GM23338 (cell line): ENCODE results near the gene WEE2. TPM values are rescaled to one million over a fixed set of nuclear protein-coding genes. Genes with fewer than 3 reads are reported as not detected.
A peak's percentile ranks its signal among the peaks of the same experiment; 100 is the strongest.

Experiments used
- ATAC-seq: fragments of 200-7000 bp; cut with Tn5 transposase; 3 replicates; pipeline ENCODE4 v1.9.1; 2020
- DNase-seq: peaks from one replicate; pipeline ENCODE4 v3.0.0-alpha.2; 2015; ENCODE audit warnings: low spot score
- H2AFZ ChIP-seq: fragments of 200-600 bp; sonication (generic); 2 replicates; pipeline ENCODE4 v1.8.0; 2016; ENCODE audit warnings: antibody characterized with exemption, mild to moderate bottlenecking, moderate library complexity
- H3F3A ChIP-seq: fragments of 200-600 bp; sonication (generic); replicated peaks from 2 replicates; pipeline ENCODE4 v1.8.0; 2017; ENCODE audit warnings: antibody characterized with exemption, mixed run types, low read depth
- H3K27ac ChIP-seq: fragments of 200-600 bp; sonication (generic); 2 replicates; pipeline ENCODE4 v1.6.1; 2016; ENCODE audit warnings: low read depth
- H3K27me3 ChIP-seq: fragments of 200-600 bp; sonication (generic); 2 replicates; pipeline ENCODE4 v1.8.0; 2016; ENCODE audit warnings: mild to moderate bottlenecking, mixed run types, moderate library complexity; ENCODE audit not compliant: insufficient read depth
- H3K36me3 ChIP-seq: fragments of 200-600 bp; sonication (generic); 2 replicates; pipeline ENCODE4 v1.8.0; 2016; ENCODE audit warnings: mild to moderate bottlenecking; ENCODE audit not compliant: insufficient read depth
- H3K4me1 ChIP-seq: fragments of 200-600 bp; sonication (generic); 2 replicates; pipeline ENCODE4 v1.8.0; 2016; ENCODE audit warnings: mild to moderate bottlenecking, moderate library complexity; ENCODE audit not compliant: insufficient read depth
- H3K4me2 ChIP-seq: fragments of 200-600 bp; sonication (generic); 2 replicates; pipeline ENCODE4 v1.7.1; 2017; ENCODE audit warnings: mixed run types
- H3K4me3 ChIP-seq: fragments of 200-600 bp; sonication (generic); 2 replicates; pipeline ENCODE4 v1.6.1; 2016; ENCODE audit warnings: mixed run types
- H3K79me2 ChIP-seq: fragments of 200-600 bp; sonication (generic); replicated peaks from 2 replicates; pipeline ENCODE4 v1.8.0; 2017; ENCODE audit warnings: mild to moderate bottlenecking; ENCODE audit not compliant: insufficient read depth
- H3K9me2 ChIP-seq: fragments of 200-600 bp; sonication (generic); 2 replicates; pipeline ENCODE4 v1.8.0; 2017; ENCODE audit not compliant: insufficient read depth
- H4K20me1 ChIP-seq: fragments of 200-600 bp; sonication (generic); replicated peaks from 2 replicates; pipeline ENCODE4 v1.8.0; 2017; ENCODE audit warnings: mild to moderate bottlenecking; ENCODE audit not compliant: insufficient read depth
- H3K27ac Mint-ChIP-seq: 2 replicates; pipeline ENCODE4 v1.8.0; 2020; ENCODE audit warnings: inconsistent platforms, mild to moderate bottlenecking, moderate library complexity, mixed read lengths
- H3K27me3 Mint-ChIP-seq: 3 replicates; pipeline ENCODE4 v1.8.0; 2022; ENCODE audit warnings: low read depth, mild to moderate bottlenecking, moderate library complexity, mixed read lengths, inconsistent platforms; ENCODE audit not compliant: insufficient read depth, poor library complexity
- H3K36me3 Mint-ChIP-seq: 3 replicates; pipeline ENCODE4 v1.8.0; 2021; ENCODE audit warnings: low read depth, mild to moderate bottlenecking, inconsistent platforms, moderate library complexity, mixed read lengths
- H3K4me1 Mint-ChIP-seq: 3 replicates; pipeline ENCODE4 v1.8.0; 2020; ENCODE audit warnings: mild to moderate bottlenecking, inconsistent platforms, mixed read lengths
- H3K4me3 Mint-ChIP-seq: 3 replicates; pipeline ENCODE4 v1.8.0; 2021; ENCODE audit warnings: moderate library complexity, mild to moderate bottlenecking, inconsistent platforms, mixed read lengths
- H3K9me3 Mint-ChIP-seq: 3 replicates; pipeline ENCODE4 v1.8.0; 2020; ENCODE audit warnings: moderate library complexity, mild to moderate bottlenecking, inconsistent platforms, mixed read lengths
- CREB1 ChIP-seq: fragments of 250-450 bp; sonication (Bioruptor Pico); IDR thresholded peaks from 2 replicates; pipeline ENCODE4 v1.5.0; 2020; ENCODE audit warnings: low read depth, mild to moderate bottlenecking, moderate library complexity
- CTCF ChIP-seq, 2 experiments: fragments of 200-600 bp in 1 of 2; sonication (generic) in 1 of 2; conservative IDR thresholded peaks; 2 replicates each; pipeline versions ENCODE4 v1.5.1 to v1.6.1; 2016 to 2017; ENCODE audit warnings: antibody characterized with exemption in 2 of 2, low read depth in 2 of 2, mild to moderate bottlenecking in 2 of 2, moderate library complexity in 1 of 2
- ETS1 ChIP-seq: IDR thresholded peaks from 2 replicates; pipeline ENCODE4 v1.6.1; 2016; ENCODE audit warnings: antibody characterized with exemption
- EZH2 ChIP-seq: fragments of 200-600 bp; sonication (generic); IDR thresholded peaks from one replicate; pipeline ENCODE4 v1.8.0; 2017; ENCODE audit warnings: antibody characterized with exemption, mild to moderate bottlenecking, low read depth; ENCODE audit not compliant: unreplicated experiment
- EZH2phosphoT487 ChIP-seq: fragments of 200-600 bp; sonication (generic); IDR thresholded peaks from one replicate; pipeline ENCODE4 v1.8.1; 2018; ENCODE audit warnings: antibody characterized with exemption; ENCODE audit not compliant: unreplicated experiment
- JUNB ChIP-seq: IDR thresholded peaks from one replicate; pipeline ENCODE4 v1.6.1; 2016; ENCODE audit warnings: antibody characterized with exemption; ENCODE audit not compliant: unreplicated experiment
- NANOG ChIP-seq: IDR thresholded peaks from 2 replicates; pipeline ENCODE4 v1.6.1; 2016; ENCODE audit warnings: antibody characterized with exemption, borderline replicate concordance
- POLR2AphosphoS5 ChIP-seq: IDR thresholded peaks from 2 replicates; pipeline ENCODE4 v1.6.1; 2016; ENCODE audit warnings: antibody characterized with exemption, low read depth
- REST ChIP-seq: IDR thresholded peaks from one replicate; pipeline ENCODE4 v1.6.1; 2018; ENCODE audit warnings: antibody characterized with exemption; ENCODE audit not compliant: unreplicated experiment
- STAT1 ChIP-seq: IDR thresholded peaks from one replicate; pipeline ENCODE4 v1.6.1; 2016; ENCODE audit warnings: antibody characterized with exemption; ENCODE audit not compliant: unreplicated experiment
- ZNF114 ChIP-seq: fragments of 250-450 bp; sonication (Bioruptor Pico); IDR thresholded peaks from 2 replicates; pipeline ENCODE4 v1.5.0; 2020; ENCODE audit warnings: mild to moderate bottlenecking, moderate library complexity
- ZNF331 ChIP-seq: fragments of 250-450 bp; sonication (Bioruptor Pico); IDR thresholded peaks from 2 replicates; pipeline ENCODE4 v1.5.0; 2020; ENCODE audit warnings: low read depth, mild to moderate bottlenecking, moderate library complexity
- ZNF462 ChIP-seq: fragments of 250-450 bp; sonication (Bioruptor Pico); IDR thresholded peaks from 2 replicates; pipeline ENCODE4 v1.5.0; 2020; ENCODE audit warnings: mild to moderate bottlenecking, moderate library complexity
- polyA plus RNA-seq: library from polyadenylated mRNA; unstranded; fragments of >200 nt; fragmentation: Nextera tagmentation; extraction: Ambion mirVana; gene quantifications from 2 replicates; pipeline ENCODE4 v1.2.1, GENCODE V29; 2016
- total RNA-seq: library from RNA; depleted of rRNA; stranded (reverse); fragments of >200 nt; shearing (Covaris generic); gene quantifications from 2 replicates; pipeline ENCODE4 v1.2.3, GENCODE V29; 2014

Gene WEE2
- total and polyA plus RNA-seq, 2 experiments from 2014 or later, result not detected

- no peak for TF ChIP-seq CTCF (conservative IDR thresholded peaks at IDR 0.05; ENCODE audit: low read depth in 2 of 2)
- no peak for TF ChIP-seq EZH2phosphoT487
- TF ChIP-seq EZH2, result no peak
- no peak for TF ChIP-seq NANOG
- no peak for TF ChIP-seq REST
- TF ChIP-seq CREB1 (CRISPR knock-in tag), result no peak
- no peak for TF ChIP-seq ETS1
- TF ChIP-seq ZNF462 (CRISPR knock-in tag), result no peak
- TF ChIP-seq ZNF331, result no peak
- no peak for TF ChIP-seq STAT1
- no peak for TF ChIP-seq ZNF114 (CRISPR knock-in tag)
- TF ChIP-seq JUNB, result no peak
- no peak for TF ChIP-seq POLR2AphosphoS5
- H3K9me2 ChIP-seq, result no peaks in the 10 kb centered on the region
- DNase-seq, result peak; percentile 56
- H3K27ac ChIP-seq, result peak within 1 kb of the TSS; percentile 69; the same call in 1 of the 2 replicates
- peak within 1 kb of the TSS; percentile 99 for H3K4me2 ChIP-seq
- peak; percentile 35 for ATAC-seq
- no peak within 1 kb of the TSS for H3K27ac Mint-ChIP-seq
- H3K27me3 Mint-ChIP-seq, result peaks cover 8% of the 10 kb centered on the region
- H3K27me3 ChIP-seq, result peaks cover 19% of the 10 kb centered on the region
- no peaks in the 10 kb centered on the region for H3K36me3 ChIP-seq
- H3K4me1 ChIP-seq, result peaks cover 40% of the 10 kb centered on the region
- H3F3A ChIP-seq, result peaks cover 3% of the 10 kb centered on the region; the same call in 1 of the 2 replicates
- H3K4me3 ChIP-seq, result peak within 1 kb of the TSS; percentile 93
- no peaks in the 10 kb centered on the region; the same call in 1 of the 2 replicates for H4K20me1 ChIP-seq
- H2AFZ ChIP-seq, result peak within 1 kb of the TSS; percentile 99
- peak within 1 kb of the TSS; percentile 82 for H3K4me3 Mint-ChIP-seq
- peaks cover 50% of the 10 kb centered on the region for H3K4me1 Mint-ChIP-seq
- no peaks in the 10 kb centered on the region for H3K36me3 Mint-ChIP-seq
- peaks cover 37% of the 10 kb centered on the region for H3K79me2 ChIP-seq
- H3K9me3 Mint-ChIP-seq, result no peaks in the 10 kb centered on the region
Measured at GRCh38 chr7:141702047-141702567, 6.0 kb upstream of the WEE2 start, which contains the start of gene DENND11. Gene DENND11 (minus strand): TSS chr7:141702166. CDS start chr7:141702153, 13 bp downstream.
